IMR-90 (cell line): ENCODE measurements around the gene INPP5E. TPM values are rescaled to one million over a fixed set of nuclear protein-coding genes. Genes with fewer than 3 reads are reported as not detected.

ENCODE experiments used
- ATAC-seq: fragments of 200-7000 bp; cut with Tn5 transposase; 2 replicates; pipeline ENCODE4 v1.9.1; 2020; ENCODE audit warnings: low read depth, mild to moderate bottlenecking, moderate library complexity
- BruUV-seq: library from RNA; stranded (reverse); fragments of 400-500 nt; replicated peaks from 2 replicates; lab custom pipeline; 2021; lab: Mats Ljungman, UMichigan
- CTCF ChIA-PET: fragments of 300-600 bp; formaldehyde crosslinking; extraction: SDS; loops from one replicate; lab custom pipeline; 2021; ENCODE audit warnings: antibody characterized with exemption; lab: Yijun Ruan, JAX
- POLR2A ChIA-PET: fragments of 300-600 bp; sonication (Branson Sonifier 250); formaldehyde crosslinking; loops from one replicate; lab custom pipeline; 2022; ENCODE audit warnings: antibody characterized with exemption; ENCODE audit not compliant: unreplicated experiment; lab: Charles Lee
- DNase-seq: peaks from one replicate; pipeline ENCODE4 v3.0.0; 2013
- H2AFZ ChIP-seq: replicated peaks from 2 replicates; pipeline ENCODE3; 2013; ENCODE audit warnings: low read length, mild to moderate bottlenecking; ENCODE audit not compliant: poor library complexity
- H2AK5ac ChIP-seq: 2 replicates; pipeline ENCODE4 v1.6.1; 2013; ENCODE audit warnings: low read depth, low read length, inconsistent platforms
- H2AK9ac ChIP-seq: replicated peaks from 2 replicates; pipeline ENCODE3; 2013; ENCODE audit warnings: mild to moderate bottlenecking, low read depth, low read length, moderate library complexity; ENCODE audit not compliant: poor library complexity
- H2BK120ac ChIP-seq: 2 replicates; pipeline ENCODE4 v1.6.1; 2013; ENCODE audit warnings: low read depth, low read length, inconsistent platforms
- H2BK15ac ChIP-seq: 3 replicates; pipeline ENCODE4 v1.6.1; 2013; ENCODE audit warnings: low read depth, low read length, inconsistent platforms
- H2BK20ac ChIP-seq: 2 replicates; pipeline ENCODE4 v1.6.1; 2013; ENCODE audit warnings: low read depth, mild to moderate bottlenecking, inconsistent platforms, low read length, moderate library complexity
- H2BK5ac ChIP-seq: 2 replicates; pipeline ENCODE4 v1.6.1; 2013; ENCODE audit warnings: mild to moderate bottlenecking, low read depth, low read length, inconsistent platforms; ENCODE audit not compliant: poor library complexity, severe bottlenecking
- H3K14ac ChIP-seq: replicated peaks from 2 replicates; pipeline ENCODE4 v1.6.1; 2013; ENCODE audit warnings: low read depth, low read length, inconsistent platforms
- H3K18ac ChIP-seq: 2 replicates; pipeline ENCODE4 v1.6.1; 2013; ENCODE audit warnings: low read depth, low read length, control low read depth
- H3K23ac ChIP-seq: 2 replicates; pipeline ENCODE4 v1.6.1; 2013; ENCODE audit warnings: low read depth, low read length, inconsistent platforms
- H3K27ac ChIP-seq: 2 replicates; pipeline ENCODE4 v1.5.1; 2013; ENCODE audit warnings: mild to moderate bottlenecking, control low read depth, low read length; ENCODE audit not compliant: insufficient read depth
- H3K27me3 ChIP-seq: 2 replicates; pipeline ENCODE4 v1.6.1; 2013; ENCODE audit warnings: low read length; ENCODE audit not compliant: control insufficient read depth, insufficient read depth
- H3K36me3 ChIP-seq: 2 replicates; pipeline ENCODE4 v1.6.1; 2013; ENCODE audit warnings: low read length, mixed read lengths; ENCODE audit not compliant: control insufficient read depth, insufficient read depth
- H3K4ac ChIP-seq: 2 replicates; pipeline ENCODE4 v1.6.1; 2013; ENCODE audit warnings: low read depth, low read length, inconsistent platforms
- H3K4me1 ChIP-seq: 2 replicates; pipeline ENCODE4 v1.6.1; 2013; ENCODE audit warnings: low read length, mixed read lengths; ENCODE audit not compliant: control insufficient read depth, insufficient read depth
- H3K4me2 ChIP-seq: 2 replicates; pipeline ENCODE4 v1.6.1; 2013; ENCODE audit warnings: low read depth, mild to moderate bottlenecking, control low read depth, low read length, moderate library complexity
- H3K4me3 ChIP-seq: 2 replicates; pipeline ENCODE4 v1.5.1; 2013; ENCODE audit warnings: low read depth, mild to moderate bottlenecking, control low read depth, low read length, moderate library complexity; ENCODE audit not compliant: insufficient read depth
- H3K56ac ChIP-seq: 2 replicates; pipeline ENCODE4 v1.6.1; 2013; ENCODE audit warnings: low read length, inconsistent platforms; ENCODE audit not compliant: insufficient read depth; ENCODE audit errors: extremely low read depth
- H3K79me1 ChIP-seq, 2 experiments: 2 replicates each; pipeline ENCODE4 v1.6.1; 2013; ENCODE audit warnings: low read length in 2 of 2, inconsistent platforms in 1 of 2, low read depth in 1 of 2
- H3K9ac ChIP-seq: 2 replicates; pipeline ENCODE4 v1.6.1; 2013; ENCODE audit warnings: low read depth, low read length, control low read depth
- H3K9me1 ChIP-seq: 2 replicates; pipeline ENCODE4 v1.6.1; 2013; ENCODE audit warnings: low read length, inconsistent platforms; ENCODE audit not compliant: insufficient read depth
- H3K9me3 ChIP-seq: 2 replicates; pipeline ENCODE4 v1.6.1; 2013; ENCODE audit warnings: low read length; ENCODE audit not compliant: control insufficient read depth, insufficient read depth
- H4K20me1 ChIP-seq: 2 replicates; pipeline ENCODE4 v1.6.1; 2013; ENCODE audit warnings: low read length, inconsistent platforms; ENCODE audit not compliant: insufficient read depth
- H4K5ac ChIP-seq: 2 replicates; pipeline ENCODE4 v1.6.1; 2013; ENCODE audit warnings: mild to moderate bottlenecking, low read depth, low read length, control low read depth
- H4K8ac ChIP-seq, 2 experiments: 2 replicates each; pipeline ENCODE4 v1.6.1; 2013; ENCODE audit warnings: low read depth in 2 of 2, low read length in 2 of 2, control low read depth in 1 of 2, inconsistent platforms in 1 of 2
- H4K91ac ChIP-seq: 2 replicates; pipeline ENCODE4 v1.6.1; 2013; ENCODE audit warnings: low read depth, low read length, inconsistent platforms; ENCODE audit not compliant: insufficient read depth
- BHLHE40 ChIP-seq: fragments of 150-350 bp; IDR thresholded peaks from 2 replicates; pipeline ENCODE4 v1.6.1; 2016; ENCODE audit warnings: mild to moderate bottlenecking, low read depth, low read length
- CEBPB ChIP-seq: IDR thresholded peaks from 2 replicates; pipeline ENCODE4 v1.6.1; 2012; ENCODE audit warnings: low read depth, low read length, improper control_type of control experiment
- CHD1 ChIP-seq: IDR thresholded peaks from 2 replicates; pipeline ENCODE4 v1.6.1; 2012; ENCODE audit warnings: low read depth, low read length, improper control_type of control experiment
- FOS ChIP-seq: fragments of 150-350 bp; IDR thresholded peaks from 2 replicates; pipeline ENCODE4 v1.6.1; 2016; ENCODE audit warnings: low read depth, low read length
- MAFK ChIP-seq: IDR thresholded peaks from 2 replicates; pipeline ENCODE4 v1.6.1; 2012; ENCODE audit warnings: low read depth, low read length, improper control_type of control experiment
- MAZ ChIP-seq: IDR thresholded peaks from 2 replicates; pipeline ENCODE4 v1.6.1; 2012; ENCODE audit warnings: low read depth, mild to moderate bottlenecking, low read length, improper control_type of control experiment, moderate library complexity, borderline replicate concordance
- MXI1 ChIP-seq: IDR thresholded peaks from 2 replicates; pipeline ENCODE4 v1.6.1; 2012; ENCODE audit warnings: low read depth, mild to moderate bottlenecking, low read length, moderate library complexity, borderline replicate concordance
- NFE2L2 ChIP-seq: fragments of 150-350 bp; IDR thresholded peaks from 2 replicates; pipeline ENCODE4 v1.6.1; 2016; ENCODE audit warnings: low read depth, mild to moderate bottlenecking, low read length
- POLR2A ChIP-seq: IDR thresholded peaks from 2 replicates; pipeline ENCODE4 v1.6.1; 2012; ENCODE audit warnings: mild to moderate bottlenecking, low read depth, low read length
- RAD21 ChIP-seq: IDR thresholded peaks from 2 replicates; pipeline ENCODE4 v1.6.1; 2012; ENCODE audit warnings: low read length, improper control_type of control experiment
- RCOR1 ChIP-seq: IDR thresholded peaks from 2 replicates; pipeline ENCODE4 v1.6.1; 2012; ENCODE audit warnings: mild to moderate bottlenecking, low read length, improper control_type of control experiment; ENCODE audit not compliant: insufficient replicate concordance
- RFX5 ChIP-seq: IDR thresholded peaks from 2 replicates; pipeline ENCODE4 v1.8.0; 2012; ENCODE audit warnings: low read depth, mild to moderate bottlenecking, low read length, moderate library complexity
- SMC3 ChIP-seq: fragments of 150-350 bp; IDR thresholded peaks from 2 replicates; pipeline ENCODE4 v1.6.1; 2016; ENCODE audit warnings: low read depth, mild to moderate bottlenecking, antibody characterized with exemption, low read length, moderate library complexity
- WGBS, 2 experiments: methylation state at CpG; one replicate each; pipeline versions ENCODE4 v1.1.5 to v1.1.7; 2013; ENCODE audit warnings: missing lambda C conversion rate in 2 of 2; ENCODE audit not compliant: insufficient read length in 1 of 2; ENCODE audit errors: extremely low coverage in 2 of 2; 5-methylcytosine and 5-hydroxymethylcytosine counted together
- dilution Hi-C: fragments of 300-500 bp; cut with HindIII; formaldehyde crosslinking; loops from one replicate; pipeline ENCODE4 v1.14.3; 2018; ENCODE audit warnings: low sequenced_read_pairs; ENCODE audit not compliant: unreplicated experiment
- in situ Hi-C: fragments of 300-500 bp; cut with MboI; formaldehyde crosslinking; loops from 3 replicates; pipeline ENCODE4 v1.14.3; 2019; ENCODE audit warnings: low sequenced_read_pairs, inconsistent platforms, mixed read lengths
- intact Hi-C: fragments of 100-400 bp; cut with micrococcal nuclease; formaldehyde crosslinking; loops from 2 replicates; pipeline ENCODE4 v1.10.0; 2022
- polyA plus RNA-seq, 3 experiments: library from polyadenylated mRNA; depleted of rRNA; stranded (reverse); fragments of >200 nt; gene quantifications; 2 replicates each; pipeline ENCODE4 v1.2.3, GENCODE V29; 2012; ENCODE audit warnings: low replicate concordance in 1 of 3
- total RNA-seq: library from RNA; depleted of rRNA; stranded (reverse); fragments of >200 nt; gene quantifications from 2 replicates; pipeline ENCODE4 v1.2.3, GENCODE V29; 2012
- TF ChIP-seq, protein P1 (sequence below): fragments of 150-350 bp; IDR thresholded peaks from 2 replicates; pipeline ENCODE4 v1.6.1; 2017; ENCODE audit warnings: mild to moderate bottlenecking, antibody characterized with exemption, low read length, low read depth
- TF ChIP-seq, protein P2 (sequence below): conservative IDR thresholded peaks from 2 replicates; pipeline ENCODE4 v1.5.1; 2012; ENCODE audit warnings: mild to moderate bottlenecking, low read depth, low read length, improper control_type of control experiment

Gene INPP5E
- total and polyA plus RNA-seq, 2 of the 4 experiments (the other 2 are of a cell fraction), result 1.6 to 9.4 TPM

DNA sequence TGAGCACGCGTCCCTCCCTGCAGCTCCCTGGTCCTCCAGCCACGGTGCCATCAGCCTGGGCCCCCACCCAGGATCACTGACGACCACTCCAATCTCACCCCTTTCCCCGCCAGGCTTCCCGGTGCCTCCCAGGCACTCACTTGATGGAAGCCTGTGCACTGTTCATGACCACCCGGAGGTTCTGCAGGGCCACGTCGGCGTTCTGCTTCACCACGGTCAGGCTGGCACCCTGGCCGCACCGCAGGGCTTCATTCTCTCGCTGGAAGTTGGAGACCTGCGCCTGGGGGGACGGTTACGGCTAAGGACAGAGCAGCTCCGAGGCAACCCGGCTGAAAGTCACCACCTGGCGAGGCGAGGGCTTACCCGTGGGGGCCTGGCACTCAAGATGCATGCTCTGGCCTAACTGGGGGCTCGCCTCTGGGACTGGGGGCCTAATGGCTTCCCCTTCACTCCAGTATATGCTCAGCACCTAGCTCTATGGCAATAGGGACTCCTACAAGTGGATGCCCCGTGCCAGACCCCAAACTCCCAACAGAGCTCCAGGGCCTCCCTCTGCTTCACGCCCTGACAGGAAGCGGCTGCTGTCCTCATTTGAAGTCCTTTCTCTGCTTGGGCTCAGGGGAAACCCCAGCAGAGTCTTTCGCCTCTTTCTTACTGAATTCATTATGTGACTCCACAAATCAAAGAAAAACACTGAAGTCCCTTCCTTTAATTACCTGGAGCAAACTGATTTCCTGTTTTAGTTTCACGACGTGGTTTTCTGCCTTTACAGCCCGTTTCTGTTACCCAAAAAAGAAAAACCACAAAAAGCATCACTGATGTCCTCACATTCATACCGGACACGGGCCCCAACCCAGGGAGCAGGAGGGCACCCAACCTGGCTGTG is 35.5 kb downstream of the INPP5E start:
- CTCF ChIA-PET, result no interaction called here
- H3K14ac ChIP-seq, result no peak overlapping the region
- no peak overlapping the region for H3K4me2 ChIP-seq
- in situ Hi-C loops, result loop anchor here (5.0 kb wide), 1 partner anchor 82 kb away; no protein-coding TSS in a partner anchor
- no peak overlapping the region for H3K56ac ChIP-seq
- 0 out of 2 replicates have a peak, but pooled peaks cover 5% of the 10 kb centered on the region for H3K9me1 ChIP-seq
- no peak overlapping the region for H3K27ac ChIP-seq
- H2BK5ac ChIP-seq, result no peak overlapping the region
- H2AFZ ChIP-seq, result no peak overlapping the region
- no peak overlapping the region for H2BK20ac ChIP-seq
- no peak overlapping the region for H2AK9ac ChIP-seq
- no peak overlapping the region for H4K5ac ChIP-seq
- no peak overlapping the region for H2AK5ac ChIP-seq
- no TSS peak for BruUV-seq
- no peaks in the 10 kb centered on the region for H3K27me3 ChIP-seq
- dilution Hi-C loops, result no loop called here
- no peak overlapping the region for H3K4ac ChIP-seq
- H3K23ac ChIP-seq, result no peak overlapping the region
- H3K36me3 ChIP-seq, result peaks cover 40% of the 10 kb centered on the region
- H3K9me3 ChIP-seq, result no peaks in the 10 kb centered on the region
- no peak overlapping the region for H3K9ac ChIP-seq
- no peak overlapping the region for H3K18ac ChIP-seq
- ATAC-seq (no peak), DNase-seq (no peak)
- H3K79me1 ChIP-seq, result peaks cover 9 to 25% of the 10 kb centered on the region in 2 experiments
- 96% methylated on average over 13 of the region's 32 CpGs; no CpG with 5 or more reads in 1 of the 2 experiments for WGBS, 2 experiments
- peaks cover 10% of the 10 kb centered on the region; the same call in 1 of the 2 replicates for H4K20me1 ChIP-seq
- H4K91ac ChIP-seq, result no peak overlapping the region
- POLR2A ChIA-PET, result no interaction called here
- H2BK120ac ChIP-seq, result no peak overlapping the region
- H4K8ac ChIP-seq, result no peak overlapping the region
- no peak overlapping the region for H3K4me3 ChIP-seq
- H2BK15ac ChIP-seq, result no peak overlapping the region
- intact Hi-C loops, result loop anchor here (5.0 kb wide), 1 partner anchor 77 kb away; the partner anchor contains the start of gene GPSM1
- H3K4me1 ChIP-seq, result peaks cover 3% of the 10 kb centered on the region
- TF ChIP-seq, protein P1, sequence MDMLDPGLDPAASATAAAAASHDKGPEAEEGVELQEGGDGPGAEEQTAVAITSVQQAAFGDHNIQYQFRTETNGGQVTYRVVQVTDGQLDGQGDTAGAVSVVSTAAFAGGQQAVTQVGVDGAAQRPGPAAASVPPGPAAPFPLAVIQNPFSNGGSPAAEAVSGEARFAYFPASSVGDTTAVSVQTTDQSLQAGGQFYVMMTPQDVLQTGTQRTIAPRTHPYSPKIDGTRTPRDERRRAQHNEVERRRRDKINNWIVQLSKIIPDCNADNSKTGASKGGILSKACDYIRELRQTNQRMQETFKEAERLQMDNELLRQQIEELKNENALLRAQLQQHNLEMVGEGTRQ, result no peak
- TF ChIP-seq RAD21 (no peak), CEBPB (no peak), MAFK (no peak), RCOR1 (no peak), MXI1 (no peak), MAZ (no peak), POLR2A (no peak), CHD1 (no peak), SMC3 (no peak), BHLHE40 (no peak), RFX5 (no peak), NFE2L2 (no peak), FOS (no peak)
- TF ChIP-seq, protein P2, sequence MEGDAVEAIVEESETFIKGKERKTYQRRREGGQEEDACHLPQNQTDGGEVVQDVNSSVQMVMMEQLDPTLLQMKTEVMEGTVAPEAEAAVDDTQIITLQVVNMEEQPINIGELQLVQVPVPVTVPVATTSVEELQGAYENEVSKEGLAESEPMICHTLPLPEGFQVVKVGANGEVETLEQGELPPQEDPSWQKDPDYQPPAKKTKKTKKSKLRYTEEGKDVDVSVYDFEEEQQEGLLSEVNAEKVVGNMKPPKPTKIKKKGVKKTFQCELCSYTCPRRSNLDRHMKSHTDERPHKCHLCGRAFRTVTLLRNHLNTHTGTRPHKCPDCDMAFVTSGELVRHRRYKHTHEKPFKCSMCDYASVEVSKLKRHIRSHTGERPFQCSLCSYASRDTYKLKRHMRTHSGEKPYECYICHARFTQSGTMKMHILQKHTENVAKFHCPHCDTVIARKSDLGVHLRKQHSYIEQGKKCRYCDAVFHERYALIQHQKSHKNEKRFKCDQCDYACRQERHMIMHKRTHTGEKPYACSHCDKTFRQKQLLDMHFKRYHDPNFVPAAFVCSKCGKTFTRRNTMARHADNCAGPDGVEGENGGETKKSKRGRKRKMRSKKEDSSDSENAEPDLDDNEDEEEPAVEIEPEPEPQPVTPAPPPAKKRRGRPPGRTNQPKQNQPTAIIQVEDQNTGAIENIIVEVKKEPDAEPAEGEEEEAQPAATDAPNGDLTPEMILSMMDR, result no peak
